Measurements from ENCODE around the gene TMPRSS4. TPM values are rescaled to one million over a fixed set of nuclear protein-coding genes. Genes with fewer than 3 reads are reported as not detected.

Gene TMPRSS4
- polyA plus RNA-seq, 3 donors, result not detected

DNA sequence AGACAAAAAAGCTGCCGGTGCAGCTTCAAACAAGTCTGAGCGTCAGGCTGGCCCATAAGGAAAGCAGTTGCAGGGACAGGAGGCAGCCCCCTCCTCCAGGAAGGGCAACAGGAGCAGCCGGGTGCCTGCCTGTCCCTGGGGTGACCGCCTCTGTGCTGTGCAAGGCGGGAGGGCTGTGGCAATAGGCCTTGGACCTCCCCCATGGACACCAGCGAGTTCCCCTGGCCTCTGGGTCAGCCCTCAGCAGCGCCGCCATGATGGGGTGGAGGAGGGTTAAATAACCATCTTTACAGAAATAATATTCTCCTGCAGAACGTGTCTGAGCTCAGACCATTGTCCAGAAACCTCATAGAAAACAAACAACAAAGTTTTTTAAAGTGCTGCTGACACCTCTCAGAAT, 3.3 kb upstream of the TMPRSS4 start:
- Mint-ChIP-seq H3K36me3 (no peaks in the 10 kb centered on the region), H3K27me3 (ENCODE audit: low read depth in 3 of 3) (peaks cover 1 to 2% (median 2%) of the 10 kb centered on the region in 3 donors), H3K4me1 (peaks cover 16% of the 10 kb centered on the region), H3K27ac (no peak overlapping the region), H3K4me3 (no peak overlapping the region), H3K9me3 (peaks cover 0 to 2% (median 0%) of the 10 kb centered on the region in 7 donors)
- H3K9ac ChIP-seq (ENCODE audit: insufficient read depth, low read length, poor library complexity, severe bottlenecking), result no peak overlapping the region
- H3K27me3 ChIP-seq (ENCODE audit: control insufficient read depth in 2 of 2, insufficient read depth in 2 of 2, low read length in 2 of 2), result no peaks in the 10 kb centered on the region
- H3K4me2 ChIP-seq (replicated peaks; ENCODE audit: extremely low read depth, low read length, poor library complexity, severe bottlenecking), result no peak overlapping the region
- TF ChIP-seq, protein P1, sequence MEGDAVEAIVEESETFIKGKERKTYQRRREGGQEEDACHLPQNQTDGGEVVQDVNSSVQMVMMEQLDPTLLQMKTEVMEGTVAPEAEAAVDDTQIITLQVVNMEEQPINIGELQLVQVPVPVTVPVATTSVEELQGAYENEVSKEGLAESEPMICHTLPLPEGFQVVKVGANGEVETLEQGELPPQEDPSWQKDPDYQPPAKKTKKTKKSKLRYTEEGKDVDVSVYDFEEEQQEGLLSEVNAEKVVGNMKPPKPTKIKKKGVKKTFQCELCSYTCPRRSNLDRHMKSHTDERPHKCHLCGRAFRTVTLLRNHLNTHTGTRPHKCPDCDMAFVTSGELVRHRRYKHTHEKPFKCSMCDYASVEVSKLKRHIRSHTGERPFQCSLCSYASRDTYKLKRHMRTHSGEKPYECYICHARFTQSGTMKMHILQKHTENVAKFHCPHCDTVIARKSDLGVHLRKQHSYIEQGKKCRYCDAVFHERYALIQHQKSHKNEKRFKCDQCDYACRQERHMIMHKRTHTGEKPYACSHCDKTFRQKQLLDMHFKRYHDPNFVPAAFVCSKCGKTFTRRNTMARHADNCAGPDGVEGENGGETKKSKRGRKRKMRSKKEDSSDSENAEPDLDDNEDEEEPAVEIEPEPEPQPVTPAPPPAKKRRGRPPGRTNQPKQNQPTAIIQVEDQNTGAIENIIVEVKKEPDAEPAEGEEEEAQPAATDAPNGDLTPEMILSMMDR (IDR thresholded peaks at IDR 0.05), result no peak
- intact Hi-C loops (cut with micrococcal nuclease), result no loop called here
- no peak for DNase-seq
- H3K4me3 ChIP-seq (replicated peaks in 1 of 3; ENCODE audit: low read depth in 2 of 3, low read length in 3 of 3), result no peak overlapping the region
- H2AFZ ChIP-seq (ENCODE audit: insufficient read depth, low read depth, low read length, poor library complexity, severe bottlenecking), result no peak overlapping the region
- no peaks in the 10 kb centered on the region for H3K36me3 ChIP-seq (replicated peaks in 1 of 2; ENCODE audit: control insufficient read depth in 1 of 2, insufficient read depth in 2 of 2, low read length in 2 of 2)
- no peaks in the 10 kb centered on the region for H4K20me1 ChIP-seq (ENCODE audit: insufficient read depth, low read length)
- peaks cover 15% of the 10 kb centered on the region in 2 donors for H3K4me1 ChIP-seq (ENCODE audit: control insufficient read depth in 1 of 2, insufficient read depth in 2 of 2, low read length in 2 of 2)
- no peak overlapping the region for H3K27ac ChIP-seq (ENCODE audit: low read depth in 1 of 2, low read length in 2 of 2)
- H3K9me3 ChIP-seq (replicated peaks in 1 of 2; ENCODE audit: control insufficient read depth in 1 of 2, insufficient read depth in 1 of 2, low read length in 2 of 2), result no peaks in the 10 kb centered on the region
- WGBS (ENCODE audit: insufficient coverage), result 89% methylated on average over 6 of the region's 9 CpGs
- no peaks in the 10 kb centered on the region for H3K79me2 ChIP-seq (ENCODE audit: insufficient read depth, low read length)

DNA sequence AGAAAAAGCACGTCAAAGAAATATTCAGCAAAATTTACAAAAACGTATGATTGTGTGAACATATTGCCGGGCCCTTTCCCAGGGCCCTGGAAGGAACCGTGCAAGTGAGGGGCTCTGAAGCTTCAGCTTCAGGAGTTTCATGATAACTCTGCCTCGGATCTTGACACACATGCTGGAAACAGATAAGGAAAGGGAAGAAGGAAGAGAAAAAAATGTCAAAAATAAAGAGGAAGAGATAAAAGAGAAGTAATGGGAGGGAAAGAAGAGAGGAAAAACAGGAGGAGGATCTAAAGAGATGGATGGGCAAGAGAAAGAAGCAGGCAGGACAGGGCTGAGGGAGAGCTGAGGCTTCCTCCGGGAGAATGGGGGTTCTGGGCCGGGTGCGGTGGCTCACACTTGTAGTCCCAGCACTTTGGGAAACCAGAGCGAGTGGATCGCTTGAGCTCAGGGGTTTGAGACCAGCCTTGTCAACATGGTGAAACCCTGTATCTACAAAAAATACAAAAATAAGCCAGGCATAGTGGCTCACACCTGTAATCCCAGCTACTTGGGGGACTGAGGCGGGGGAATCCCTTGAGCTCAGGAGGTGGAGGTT, 2.7 kb upstream of the TMPRSS4 start:
- Histone ChIP-seq H3K9ac (ENCODE audit: insufficient read depth, low read length, poor library complexity, severe bottlenecking) (no peak overlapping the region), H4K20me1 (ENCODE audit: insufficient read depth, low read length) (no peaks in the 10 kb centered on the region), H3K4me2 (replicated peaks; ENCODE audit: extremely low read depth, low read length, poor library complexity, severe bottlenecking) (no peak overlapping the region), H3K4me3 (replicated peaks in 1 of 3; ENCODE audit: low read depth in 2 of 3, low read length in 3 of 3) (no peak overlapping the region), H3K9me3 (replicated peaks in 1 of 2; ENCODE audit: control insufficient read depth in 1 of 2, insufficient read depth in 1 of 2, low read length in 2 of 2) (no peaks in the 10 kb centered on the region), H2AFZ (ENCODE audit: insufficient read depth, low read depth, low read length, poor library complexity, severe bottlenecking) (no peak overlapping the region), H3K27me3 (ENCODE audit: control insufficient read depth in 2 of 2, insufficient read depth in 2 of 2, low read length in 2 of 2) (no peaks in the 10 kb centered on the region), H3K4me1 (ENCODE audit: control insufficient read depth in 1 of 2, insufficient read depth in 2 of 2, low read length in 2 of 2) (peaks cover 16 to 17% of the 10 kb centered on the region in 2 donors), H3K79me2 (ENCODE audit: insufficient read depth, low read length) (no peaks in the 10 kb centered on the region), H3K36me3 (replicated peaks in 1 of 2; ENCODE audit: control insufficient read depth in 1 of 2, insufficient read depth in 2 of 2, low read length in 2 of 2) (no peaks in the 10 kb centered on the region), H3K27ac (ENCODE audit: low read depth in 1 of 2, low read length in 2 of 2) (no peak overlapping the region)
- H3K36me3 Mint-ChIP-seq, result no peaks in the 10 kb centered on the region
- 56% methylated on average over 7 of the region's 11 CpGs for WGBS (ENCODE audit: insufficient coverage)
- peaks cover 1 to 2% (median 2%) of the 10 kb centered on the region in 3 donors for H3K27me3 Mint-ChIP-seq (ENCODE audit: low read depth in 3 of 3)
- H3K4me1 Mint-ChIP-seq, result peaks cover 18% of the 10 kb centered on the region
- no peak overlapping the region for H3K4me3 Mint-ChIP-seq
- intact Hi-C loops (cut with micrococcal nuclease), result no loop called here
- DNase-seq, result no peak
- H3K27ac Mint-ChIP-seq, result peak overlapping the region in 4 of 7 donors; percentile 11 to 54 (median 29)
- peaks cover 0 to 2% (median 0%) of the 10 kb centered on the region in 7 donors for H3K9me3 Mint-ChIP-seq
- TF ChIP-seq, protein P1 (IDR thresholded peaks at IDR 0.05), result no peak

Measured in CD14-positive monocyte (primary cell).